Fibroblast of the conjunctiva (primary cell): ENCODE data around the gene BEST4.
A peak's percentile ranks its signal among the peaks of the same experiment; 100 is the strongest.
"Not testable (repeated sequence)": the region's sequence is repeated elsewhere in the genome, so short reads cannot be mapped to it uniquely, and the experiment has no call there.

Experiments
- DNase-seq: peaks from one replicate; pipeline ENCODE4 v3.0.0-alpha.2; 2010; ENCODE audit warnings: low read depth

Gene BEST4

GRCh38 chr1:44819196-44819607, 31.2 kb upstream of the BEST4 start:
- no peak for DNase-seq

DNA sequence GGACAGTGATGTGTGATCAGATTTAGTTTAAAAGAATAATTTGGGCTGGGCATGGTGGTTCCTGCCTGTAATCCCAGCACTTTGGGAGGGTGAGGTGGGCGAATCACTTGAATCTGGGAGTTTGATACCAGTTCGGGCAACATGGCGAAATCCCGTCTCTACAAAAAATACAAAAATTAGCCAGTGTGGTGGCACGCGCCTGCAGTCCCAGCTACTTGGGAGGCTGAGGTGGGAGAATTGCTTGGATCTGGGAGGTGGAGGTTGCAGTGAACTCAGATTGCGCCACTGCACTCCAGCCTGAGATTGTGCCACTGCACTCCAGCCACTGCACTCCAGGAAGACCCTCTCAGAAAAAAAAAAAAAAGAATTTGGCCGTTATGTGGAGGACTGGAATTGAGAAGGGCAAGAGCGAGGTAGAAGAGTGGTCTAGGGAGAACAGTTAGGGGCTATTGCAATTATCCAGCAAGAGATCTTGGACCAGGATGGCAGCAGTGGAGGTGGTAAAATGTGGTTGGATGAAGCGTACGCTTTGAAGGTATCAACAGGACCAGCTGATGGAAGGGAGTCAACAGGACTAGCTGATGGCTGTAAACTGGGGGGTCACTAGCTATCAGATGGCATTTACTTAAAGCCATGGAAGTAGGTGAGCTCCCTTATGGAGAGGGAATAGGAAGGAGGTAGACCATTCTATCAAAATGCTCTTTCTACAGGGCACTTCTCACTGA, 30.0 kb upstream of the BEST4 start:
- DNase-seq = no peak

DNA sequence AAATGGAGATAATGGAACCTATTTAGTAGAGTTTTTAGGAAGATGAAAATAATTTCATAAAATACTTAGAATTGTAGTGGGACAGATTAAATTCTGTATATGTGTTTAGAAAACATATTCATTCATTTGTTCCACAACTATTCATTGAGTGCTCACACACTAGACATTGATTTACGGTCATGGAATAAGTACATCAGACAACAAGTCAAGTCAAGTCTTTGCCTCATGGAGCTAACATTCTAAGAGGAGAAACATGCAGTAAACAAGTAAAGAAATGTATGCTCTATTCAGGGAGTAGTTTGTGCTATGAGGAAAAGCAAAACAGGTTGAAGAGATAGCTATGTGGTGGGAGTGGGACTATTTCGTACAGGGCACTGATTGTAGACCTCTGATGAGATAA, 29.3 kb upstream of the BEST4 start:
- DNase-seq = no peak

DNA sequence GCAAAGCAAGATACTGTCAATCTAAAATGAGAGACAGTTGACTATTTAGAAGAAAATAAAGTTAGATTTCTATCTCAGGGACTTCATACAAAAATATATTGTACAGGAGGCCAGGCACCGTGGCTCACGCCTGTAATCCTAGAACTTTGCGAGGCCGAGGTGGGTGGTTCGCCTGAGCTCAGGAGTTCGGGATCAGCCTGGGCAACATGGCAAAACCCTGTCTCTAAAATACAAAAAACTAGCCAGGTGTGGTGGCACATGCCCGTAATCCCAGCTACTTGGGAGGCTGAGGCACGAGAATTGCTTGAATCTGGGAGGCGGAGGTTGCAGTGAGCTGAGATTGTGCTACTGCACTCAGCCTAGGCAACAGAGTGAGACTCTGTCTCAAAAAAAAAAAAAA, 28.0 kb upstream of the BEST4 start:
- not testable (repeated sequence) for DNase-seq

- DNase-seq = no peak
These were observed 25.0 kb upstream of the BEST4 start for GRCh38 chr1:44812822-44813543.

DNA sequence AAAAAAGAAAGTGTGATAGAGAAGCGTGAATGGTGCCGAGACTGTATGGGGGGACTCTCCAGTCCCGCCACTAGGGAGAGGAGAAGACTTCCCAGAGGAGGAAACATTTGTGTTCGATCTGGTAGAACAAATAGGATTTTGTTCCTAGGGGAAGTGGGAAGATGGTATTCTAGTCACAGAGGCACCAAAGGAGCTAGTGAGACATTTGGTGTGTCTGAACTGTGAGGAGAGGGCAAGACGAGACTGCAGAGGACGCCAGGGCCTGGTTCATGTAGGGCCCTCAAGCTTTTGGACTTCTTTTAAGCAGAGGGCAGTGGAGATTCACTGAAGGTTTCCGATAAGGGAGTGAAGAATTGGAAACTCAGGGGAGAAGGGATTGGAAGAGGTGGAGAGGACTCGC, 23.3 kb upstream of the BEST4 start:
- DNase-seq = no peak

- not testable (repeated sequence) for DNase-seq
These were observed 22.8 kb upstream of the BEST4 start for GRCh38 chr1:44810762-44811105.

GRCh38 chr1:44810101-44810761, 22.3 kb upstream of the BEST4 start:
- DNase-seq = no peak

DNA sequence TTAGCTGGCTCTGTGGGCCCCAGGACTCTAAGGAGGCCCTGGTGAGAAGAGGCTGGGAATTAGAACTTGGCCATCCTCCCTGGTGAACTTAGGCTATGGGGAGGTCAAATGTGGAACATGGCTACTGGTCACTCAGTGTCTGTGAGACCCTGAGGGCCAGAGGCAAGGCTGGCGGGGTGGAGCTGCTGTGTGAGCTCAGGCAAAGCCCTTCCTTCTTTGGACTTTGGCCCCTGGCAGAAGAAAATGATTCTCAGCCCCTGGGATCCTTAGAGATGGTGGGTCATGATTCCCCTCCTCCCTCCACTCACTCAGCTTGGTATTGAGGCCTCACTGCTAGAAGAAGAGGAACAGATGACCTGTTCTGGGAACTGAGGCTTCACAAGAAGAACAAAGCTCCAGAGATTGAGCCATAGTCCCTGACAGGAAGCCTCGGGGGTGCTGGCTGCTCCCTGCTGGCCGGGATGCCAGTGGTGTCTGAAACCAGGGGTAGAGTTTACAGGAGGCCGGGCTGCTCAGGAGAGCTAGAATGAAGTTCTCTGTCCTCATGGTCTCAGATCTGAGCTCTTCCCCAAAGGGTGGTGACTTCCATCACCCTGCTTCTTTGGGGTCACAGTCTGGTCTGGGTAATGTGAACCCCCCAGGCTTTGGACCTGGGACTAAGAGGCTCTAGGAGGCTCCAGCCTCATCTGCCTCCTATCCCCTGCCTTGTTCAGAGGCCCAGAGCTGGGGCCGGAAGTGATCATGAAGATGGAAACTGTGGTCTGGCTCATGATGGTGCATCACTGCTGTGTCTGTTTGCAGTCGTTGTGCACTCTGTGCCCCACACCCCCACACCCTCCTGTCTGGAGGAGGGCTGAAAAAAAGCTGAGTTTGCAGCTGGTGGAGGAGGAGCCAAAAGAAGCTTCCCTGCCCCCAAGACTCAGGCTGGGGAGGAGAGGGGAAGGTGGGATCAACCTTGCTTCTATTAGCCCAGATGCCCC, 21.3 kb upstream of the BEST4 start:
- DNase-seq = no peak

DNA sequence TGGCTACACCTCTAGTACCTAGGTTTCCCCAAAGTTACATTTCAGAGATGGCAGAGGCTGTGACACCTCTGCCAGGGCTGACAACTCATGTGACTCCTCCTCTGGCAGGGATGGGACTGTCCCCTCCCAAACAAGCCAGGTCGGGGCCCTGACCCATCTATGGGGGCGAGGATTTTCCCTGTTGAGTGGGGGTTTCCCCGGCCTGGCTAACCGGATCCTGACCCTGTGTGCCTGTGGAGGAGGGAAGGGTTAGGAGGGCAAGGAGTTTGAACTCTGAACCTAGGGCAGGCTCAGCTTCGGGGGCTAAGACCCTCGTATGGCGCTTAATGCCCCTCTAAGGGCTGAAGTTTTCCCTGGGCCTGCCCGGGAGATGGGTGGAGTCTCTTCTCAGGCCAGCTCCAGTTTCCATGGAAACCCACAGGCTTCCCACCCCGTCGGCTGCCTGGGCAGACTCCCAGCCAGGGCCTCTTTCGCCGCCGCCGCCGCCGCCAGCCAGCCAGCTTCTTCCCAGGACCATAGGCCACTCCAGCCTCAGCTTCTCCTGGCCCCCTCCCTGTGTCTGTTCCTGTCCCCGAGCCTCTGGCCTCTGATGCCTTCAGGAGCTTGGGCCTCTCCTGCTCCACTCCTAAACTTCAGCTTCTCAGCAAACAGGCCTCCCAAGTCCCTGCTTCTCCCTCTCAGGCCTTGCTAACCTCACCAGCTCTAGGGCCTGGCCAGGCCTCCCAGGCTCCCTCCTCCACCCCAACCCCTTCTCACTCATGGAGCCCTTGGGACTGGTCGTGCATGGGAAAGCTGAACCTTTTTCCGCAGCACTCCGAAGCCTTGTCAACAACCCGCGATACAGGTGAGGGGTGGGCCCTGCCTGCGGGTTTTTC, 20.3 kb upstream of the BEST4 start, which contains the start of gene BTBD19:
Gene BTBD19 (plus strand): TSS at position 461 of the 875 bp plus-strand sequence. CDS start 298 bp downstream, at position 759.
- DNase-seq = peak; percentile 89

GRCh38 chr1:44807364-44808062, 19.5 kb upstream of the BEST4 start:
- peak; percentile 99 for DNase-seq

- no peak for DNase-seq
These were observed 18.9 kb upstream of the BEST4 start, which contains the start of gene DYNLT4 for GRCh38 chr1:44806704-44807363. DYNLT4 (minus strand) TSS chr1:44807351; CDS start chr1:44806668, 683 bp downstream.

DNA sequence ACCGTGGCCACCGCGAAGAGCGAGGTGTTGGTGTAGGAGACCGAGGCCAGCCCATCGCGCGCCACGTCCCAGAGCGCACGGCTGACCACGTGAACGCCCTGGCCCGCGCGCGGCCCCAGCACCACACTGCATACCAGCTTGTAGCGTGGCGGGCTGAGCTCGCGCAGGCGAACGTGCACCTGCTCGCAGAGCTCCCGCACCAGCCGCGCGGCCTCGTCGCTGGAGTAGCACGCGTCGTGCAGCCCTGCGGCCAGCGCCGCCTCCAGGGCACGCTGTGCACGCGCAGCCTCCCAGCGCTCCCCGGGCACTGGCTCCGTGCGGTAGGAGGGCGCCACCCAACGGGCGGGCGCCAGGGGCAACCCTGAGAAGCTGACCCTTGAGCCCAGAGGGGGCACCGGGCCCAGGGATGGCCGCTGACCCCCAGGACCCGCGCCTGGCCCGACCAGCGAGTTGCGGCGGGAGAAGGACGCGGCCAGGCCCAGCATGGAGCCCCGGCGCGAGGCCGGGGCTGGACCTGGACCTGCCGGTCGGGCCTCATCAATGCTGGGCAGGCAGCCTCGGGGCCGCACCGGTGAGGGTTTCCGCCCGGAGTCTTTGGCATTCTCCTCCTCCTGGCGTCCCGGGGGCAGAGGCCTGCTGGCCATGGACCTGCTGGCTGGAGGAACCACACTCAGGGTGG, 18.2 kb upstream of the BEST4 start:
- DNase-seq = no peak

DNA sequence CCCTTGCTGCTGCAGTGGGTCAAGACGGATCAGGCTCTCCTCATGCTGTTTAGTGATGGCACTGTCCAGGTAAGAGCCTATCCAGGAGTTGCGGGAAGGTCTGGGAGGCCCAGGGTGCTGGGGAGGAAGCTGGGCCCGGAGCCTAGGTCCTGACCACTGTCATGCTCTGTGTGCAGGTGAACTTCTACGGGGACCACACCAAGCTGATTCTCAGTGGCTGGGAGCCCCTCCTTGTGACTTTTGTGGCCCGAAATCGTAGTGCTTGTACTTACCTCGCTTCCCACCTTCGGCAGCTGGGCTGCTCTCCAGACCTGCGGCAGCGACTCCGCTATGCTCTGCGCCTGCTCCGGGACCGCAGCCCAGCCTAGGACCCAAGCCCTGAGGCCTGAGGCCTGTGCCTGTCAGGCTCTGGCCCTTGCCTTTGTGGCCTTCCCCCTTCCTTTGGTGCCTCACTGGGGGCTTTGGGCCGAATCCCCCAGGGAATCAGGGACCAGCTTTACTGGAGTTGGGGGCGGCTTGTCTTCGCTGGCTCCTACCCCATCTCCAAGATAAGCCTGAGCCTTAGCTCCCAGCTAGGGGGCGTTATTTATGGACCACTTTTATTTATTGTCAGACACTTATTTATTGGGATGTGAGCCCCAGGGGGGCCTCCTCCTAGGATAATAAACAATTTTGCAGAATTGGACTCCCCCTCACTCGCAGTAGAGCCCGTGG, 17.5 kb upstream of the BEST4 start:
- no peak for DNase-seq

- DNase-seq = no peak
These were observed 15.5 kb upstream of the BEST4 start for GRCh38 chr1:44803312-44804095.

GRCh38 chr1:44803062-44803311, 15.0 kb upstream of the BEST4 start:
- no peak for DNase-seq

- DNase-seq = no peak
These were observed 14.5 kb upstream of the BEST4 start for GRCh38 chr1:44802306-44803061.
